Measurements from ENCODE around the gene CDC6. TPM values are rescaled to one million over a fixed set of nuclear protein-coding genes. Genes with fewer than 3 reads are reported as not detected.
A peak's percentile ranks its signal among the peaks of the same experiment; 100 is the strongest.

Gene CDC6
- total and polyA plus RNA-seq, 2 of the 8 experiments (the other 6 are each of a cell fraction or from before 2014, with no cell fraction given): 50.5 to 140 TPM

DNA sequence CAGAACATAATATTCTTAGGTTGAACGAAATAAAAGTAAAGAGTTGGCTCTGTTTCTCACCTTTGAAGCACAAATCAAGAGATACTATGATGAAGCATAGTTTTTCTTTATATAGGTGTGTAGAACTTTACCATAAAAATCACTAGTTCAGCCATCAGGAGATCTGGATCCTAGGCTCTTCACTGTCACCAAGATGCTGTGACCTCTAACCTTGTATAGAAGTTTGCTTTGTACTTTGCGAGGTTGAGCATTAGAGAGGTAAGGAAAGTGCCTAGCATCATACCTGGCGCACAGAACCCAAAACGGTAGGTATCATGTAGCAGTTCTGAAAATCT, 553 bp upstream of the CDC6 start:
- 40% methylated on average over 4 of the region's 4 CpGs; no CpG with 5 or more reads in 1 of the 2 experiments for WGBS, 2 experiments (ENCODE audit: extremely low coverage in 1 of 2, insufficient coverage in 1 of 2, insufficient read length in 1 of 2, insufficient replicate concordance in 2 of 2, low coverage in 1 of 2, low lambda C conversion rate in 2 of 2, missing lambda C conversion rate in 1 of 2)
- CTCF ChIA-PET (ENCODE audit: partially characterized antibody): no interaction called here
- no peak overlapping the region for H3K56ac ChIP-seq (replicated peaks; ENCODE audit: insufficient read length, low read depth, low read length)
- peaks cover 13 to 29% (median 25%) of the 10 kb centered on the region in 4 experiments for H3K36me3 ChIP-seq (ENCODE audit: control insufficient read depth in 2 of 4, insufficient read depth in 4 of 4, low read length in 3 of 4)
- no peak overlapping the region for H2BK20ac ChIP-seq (ENCODE audit: low read length)
- no peak overlapping the region for H2BK15ac ChIP-seq (ENCODE audit: low read length)
- peaks cover 6 to 38% of the 10 kb centered on the region in 2 experiments; a peak in 3 of 4 replicates for H3K79me2 ChIP-seq (ENCODE audit: control insufficient read depth in 1 of 2, insufficient read depth in 2 of 2, low read length in 2 of 2)
- TF ChIP-seq TCF12 (IDR thresholded peaks at IDR 0.05; ENCODE audit: low read depth, low read length): no peak
- no peak overlapping the region for H3K9ac ChIP-seq (replicated peaks in 1 of 4; ENCODE audit: extremely low read depth in 1 of 4, low read depth in 3 of 4, low read length in 3 of 4)
- no peak overlapping the region for H4K5ac ChIP-seq (ENCODE audit: insufficient read length, low read depth, low read length)
- H3K14ac ChIP-seq (ENCODE audit: insufficient read length): no peak overlapping the region
- no peak overlapping the region for H2BK12ac ChIP-seq (ENCODE audit: low read depth, low read length)
- H3K4me3 ChIP-seq (ENCODE audit: extremely low read depth in 1 of 4, insufficient read depth in 2 of 4, low read depth in 3 of 4, low read length in 4 of 4): peak overlapping the region in 1 of 4 experiments; percentile 26; a peak in 2 of 8 replicates
- peak overlapping the region; percentile 23; the same call in 1 of the 2 replicates for H2AFZ ChIP-seq (ENCODE audit: low read length)
- no peak overlapping the region for H3K4ac ChIP-seq (replicated peaks; ENCODE audit: insufficient read length, low read depth, low read length)
- no peak overlapping the region for H4K91ac ChIP-seq (replicated peaks; ENCODE audit: insufficient read length, low read length)
- H2BK5ac ChIP-seq (ENCODE audit: low read depth, low read length): no peak overlapping the region
- no peak overlapping the region for H2AK5ac ChIP-seq (ENCODE audit: low read depth, low read length)
- POLR2A ChIA-PET (ENCODE audit: partially characterized antibody): interaction anchor here (0.8 to 31.2 kb wide), 2 partner anchors 21 to 68 kb away, joined by 4 to 540 read pairs; partner anchors contain the start of genes RARA and WIPF2
- no peaks in the 10 kb centered on the region; the same call in 1 of the 2 replicates for H3K79me1 ChIP-seq (ENCODE audit: low read depth, low read length)
- no peak overlapping the region for H3K23ac ChIP-seq (ENCODE audit: insufficient read length)
- no peaks in the 10 kb centered on the region for H3K9me3 ChIP-seq (ENCODE audit: insufficient read depth in 2 of 2, low read depth in 1 of 2, low read length in 1 of 2)
- peak overlapping the region; percentile 46 to 61 for H3K4me2 ChIP-seq (ENCODE audit: insufficient read depth in 1 of 2, low read depth in 2 of 2, low read length in 2 of 2)
- H4K8ac ChIP-seq (ENCODE audit: extremely low read depth, insufficient read depth, low read length): no peak overlapping the region
- no peak for DNase-seq (ENCODE audit: low read depth in 1 of 2, low spot score in 2 of 2)
- peaks cover 0 to 8% (median 4%) of the 10 kb centered on the region in 4 experiments; a peak in 2 of 7 replicates for H3K4me1 ChIP-seq (replicated peaks in 1 of 4; ENCODE audit: control insufficient read depth in 3 of 4, insufficient read depth in 4 of 4, low read length in 3 of 4)
- peaks cover 3 to 8% of the 10 kb centered on the region in 2 experiments for H4K20me1 ChIP-seq (replicated peaks in 1 of 2; ENCODE audit: control insufficient read depth in 1 of 2, insufficient read depth in 2 of 2, low read length in 2 of 2)
- no peak overlapping the region for H3K27ac ChIP-seq (ENCODE audit: low read depth, low read length)
- no peak for FAIRE-seq
- no peaks in the 10 kb centered on the region for H3K27me3 ChIP-seq (replicated peaks in 1 of 4; ENCODE audit: control insufficient read depth in 3 of 4, extremely low read depth in 1 of 4, insufficient read depth in 3 of 4, low read length in 3 of 4)
- H3K23me2 ChIP-seq (ENCODE audit: low read depth, low read length): no peaks in the 10 kb centered on the region
- no peak overlapping the region for H3K18ac ChIP-seq (ENCODE audit: extremely low read depth, low read length)
- no peak overlapping the region for H2BK120ac ChIP-seq (replicated peaks; ENCODE audit: low read depth, low read length)
